GM21423 (cell line): ENCODE results near the gene ID2.
A peak's percentile ranks its signal among the peaks of the same experiment; 100 is the strongest.

Source experiments
- ATAC-seq: cut with Tn5 transposase; IDR thresholded peaks from one replicate; pipeline ENCODE4 v1.9.1; 2021; ENCODE audit warnings: mild to moderate bottlenecking, moderate library complexity; ENCODE audit not compliant: unreplicated experiment

The ID2 gene

GRCh38 chr2:8681786-8682692, at the start of gene ID2:
Gene ID2, plus strand, starts transcription at chr2:8682056. Its CDS starts 110 bp downstream, at chr2:8682166.
- ATAC-seq = peak; percentile 66

- no peak for ATAC-seq
Observed at GRCh38 chr2:8632755-8633154, 49.1 kb upstream of the ID2 start.

GRCh38 chr2:8633186-8633734, 48.6 kb upstream of the ID2 start:
- ATAC-seq = no peak

GRCh38 chr2:8633735-8634313, 48.0 kb upstream of the ID2 start:
- no peak for ATAC-seq

- ATAC-seq = no peak
Observed at GRCh38 chr2:8634466-8635172, 47.2 kb upstream of the ID2 start.

GRCh38 chr2:8636041-8636491, 45.8 kb upstream of the ID2 start:
- no peak for ATAC-seq

GRCh38 chr2:8636721-8637636, 44.9 kb upstream of the ID2 start:
- ATAC-seq = no peak

- no peak for ATAC-seq
Observed at GRCh38 chr2:8638327-8638726, 43.5 kb upstream of the ID2 start.

GRCh38 chr2:8639122-8639635, 42.7 kb upstream of the ID2 start:
- no peak for ATAC-seq

- ATAC-seq = no peak
Observed at GRCh38 chr2:8640498-8640897, 41.4 kb upstream of the ID2 start.

GRCh38 chr2:8641301-8641965, 40.4 kb upstream of the ID2 start:
- ATAC-seq = no peak

GRCh38 chr2:8642366-8643068, 39.3 kb upstream of the ID2 start:
- no peak for ATAC-seq

- no peak for ATAC-seq
Observed at GRCh38 chr2:8643250-8643995, 38.4 kb upstream of the ID2 start.

- ATAC-seq = no peak
Observed at GRCh38 chr2:8643996-8644356, 37.9 kb upstream of the ID2 start.

GRCh38 chr2:8644605-8645175, 37.2 kb upstream of the ID2 start:
- ATAC-seq = no peak

GRCh38 chr2:8645176-8645831, 36.6 kb upstream of the ID2 start:
- no peak for ATAC-seq

GRCh38 chr2:8646731-8647461, 35.0 kb upstream of the ID2 start:
- ATAC-seq = no peak
